C4-2B (cell line): ENCODE measurements around the gene SLC13A5.

Experiments used
- H3K27ac ChIP-seq: fragments of 450-650 bp; 2 replicates; pipeline ENCODE4 v1.5.1; 2017
- ZFX ChIP-seq: fragments of 450-650 bp; IDR thresholded peaks from 2 replicates; pipeline ENCODE4 v1.6.1; 2017
- TF ChIP-seq, protein P1 (sequence below): fragments of 450-650 bp; conservative IDR thresholded peaks from 2 replicates; pipeline ENCODE4 v1.5.1; 2017; ENCODE audit warnings: mild to moderate bottlenecking

The SLC13A5 gene

DNA sequence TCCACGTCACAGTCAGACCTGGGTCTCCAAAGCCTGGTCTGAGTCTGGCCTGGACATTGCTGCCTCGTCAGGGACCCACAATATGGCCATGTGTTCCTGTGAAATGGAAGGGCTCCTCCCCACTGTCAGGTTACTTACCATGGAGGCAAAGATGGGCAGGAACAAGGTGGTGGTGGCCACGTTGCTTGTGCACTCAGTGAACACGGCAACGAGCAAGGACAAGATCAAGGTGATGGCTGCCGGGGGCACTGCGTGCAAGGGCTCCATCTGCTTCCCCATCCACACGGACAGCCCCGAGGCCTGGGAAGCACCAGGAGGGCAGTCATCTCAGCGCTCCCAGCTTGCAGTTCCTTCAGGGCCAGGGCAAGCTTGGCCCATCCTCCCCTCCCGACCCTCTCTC is 22.5 kb downstream of the SLC13A5 start:
- TF ChIP-seq ZFX, result no peak
- TF ChIP-seq, protein P1, sequence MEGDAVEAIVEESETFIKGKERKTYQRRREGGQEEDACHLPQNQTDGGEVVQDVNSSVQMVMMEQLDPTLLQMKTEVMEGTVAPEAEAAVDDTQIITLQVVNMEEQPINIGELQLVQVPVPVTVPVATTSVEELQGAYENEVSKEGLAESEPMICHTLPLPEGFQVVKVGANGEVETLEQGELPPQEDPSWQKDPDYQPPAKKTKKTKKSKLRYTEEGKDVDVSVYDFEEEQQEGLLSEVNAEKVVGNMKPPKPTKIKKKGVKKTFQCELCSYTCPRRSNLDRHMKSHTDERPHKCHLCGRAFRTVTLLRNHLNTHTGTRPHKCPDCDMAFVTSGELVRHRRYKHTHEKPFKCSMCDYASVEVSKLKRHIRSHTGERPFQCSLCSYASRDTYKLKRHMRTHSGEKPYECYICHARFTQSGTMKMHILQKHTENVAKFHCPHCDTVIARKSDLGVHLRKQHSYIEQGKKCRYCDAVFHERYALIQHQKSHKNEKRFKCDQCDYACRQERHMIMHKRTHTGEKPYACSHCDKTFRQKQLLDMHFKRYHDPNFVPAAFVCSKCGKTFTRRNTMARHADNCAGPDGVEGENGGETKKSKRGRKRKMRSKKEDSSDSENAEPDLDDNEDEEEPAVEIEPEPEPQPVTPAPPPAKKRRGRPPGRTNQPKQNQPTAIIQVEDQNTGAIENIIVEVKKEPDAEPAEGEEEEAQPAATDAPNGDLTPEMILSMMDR, result no peak
- H3K27ac ChIP-seq, result no peak overlapping the region

DNA sequence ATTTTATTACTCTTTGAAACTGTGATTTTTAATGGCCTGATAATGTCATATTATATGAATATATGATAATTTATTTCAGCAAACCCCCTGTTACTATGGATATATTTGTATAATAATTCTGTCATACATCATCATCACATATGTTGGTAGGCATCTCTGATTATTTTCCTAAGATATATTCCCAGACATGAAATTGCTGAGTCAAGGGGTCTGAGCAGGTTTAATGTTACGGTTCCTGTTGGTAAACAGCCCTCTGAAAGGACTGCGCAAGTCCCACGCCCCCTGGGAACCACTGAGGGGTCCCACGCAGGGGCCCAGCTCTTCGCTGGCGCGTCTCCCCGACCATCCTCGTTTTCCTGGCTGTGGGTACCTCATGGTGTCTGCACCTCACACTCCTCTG is 24.2 kb downstream of the SLC13A5 start:
- TF ChIP-seq ZFX, result no peak
- TF ChIP-seq, protein P1, result no peak
- no peak overlapping the region for H3K27ac ChIP-seq

DNA sequence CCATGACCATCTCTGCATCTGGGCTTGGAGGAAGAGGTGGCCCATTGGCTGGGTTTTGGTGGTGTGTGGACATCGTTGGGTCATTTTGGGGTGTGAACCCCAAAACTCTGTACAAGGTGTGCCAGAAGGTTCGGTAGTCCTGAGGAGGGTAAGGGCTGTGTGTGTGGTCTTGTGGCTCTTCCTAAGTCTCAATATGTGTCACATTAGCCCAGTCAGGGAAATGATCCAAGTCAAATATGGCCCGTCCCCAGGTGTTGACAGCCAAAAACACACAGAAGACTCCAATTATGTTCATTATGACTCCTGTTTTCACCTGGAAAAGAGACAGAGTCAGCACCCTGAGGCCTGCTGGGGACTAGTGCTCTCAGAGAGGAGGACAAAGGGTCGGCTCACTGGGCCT is 27.1 kb downstream of the SLC13A5 start:
- no peak overlapping the region for H3K27ac ChIP-seq
- TF ChIP-seq, protein P1, result no peak
- TF ChIP-seq ZFX, result no peak

DNA sequence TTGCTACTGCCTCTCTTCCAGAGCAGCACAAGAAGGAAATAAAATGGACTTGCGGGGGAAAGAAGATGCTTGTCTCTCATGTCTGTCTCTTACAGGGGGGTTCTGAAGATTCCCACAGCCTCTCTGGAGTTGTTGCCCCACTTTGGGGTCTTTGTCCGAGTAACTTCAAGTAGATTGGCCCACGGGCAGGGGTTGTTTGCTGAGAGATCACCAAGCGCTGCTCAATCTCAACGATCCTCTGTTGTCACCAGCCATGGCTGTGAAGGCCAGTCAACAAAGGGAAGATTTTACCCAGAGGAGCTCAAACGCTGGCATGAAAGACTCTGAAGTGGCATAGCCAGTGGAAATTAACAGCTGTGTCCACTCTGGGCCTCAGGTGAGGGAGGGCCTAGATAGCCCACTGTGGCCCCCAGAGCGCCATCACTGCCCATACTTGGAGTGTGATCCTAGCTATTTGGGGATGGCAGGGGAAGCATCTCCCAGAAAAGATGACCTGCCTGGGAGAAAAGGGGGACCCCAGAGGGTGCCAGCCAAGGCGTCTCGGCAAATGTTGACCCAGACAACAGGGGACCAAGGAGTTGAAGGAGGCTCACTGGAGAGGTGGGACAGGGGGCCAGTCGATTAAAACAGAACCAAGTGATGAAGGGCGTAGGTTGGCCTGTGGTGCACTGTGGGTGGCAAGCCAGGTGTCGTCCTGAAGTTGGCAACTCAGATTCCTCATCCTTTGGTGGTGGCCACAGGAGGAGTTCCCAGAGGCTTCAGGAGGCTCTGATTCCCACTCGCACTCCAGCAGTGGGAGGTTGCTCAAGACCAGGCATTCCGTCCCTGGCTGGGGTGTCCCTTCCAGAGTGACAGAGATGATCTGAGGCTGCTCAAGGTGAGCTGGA is 28.0 kb downstream of the SLC13A5 start:
- TF ChIP-seq ZFX, result no peak
- TF ChIP-seq, protein P1, result no peak
- no peak overlapping the region for H3K27ac ChIP-seq

DNA sequence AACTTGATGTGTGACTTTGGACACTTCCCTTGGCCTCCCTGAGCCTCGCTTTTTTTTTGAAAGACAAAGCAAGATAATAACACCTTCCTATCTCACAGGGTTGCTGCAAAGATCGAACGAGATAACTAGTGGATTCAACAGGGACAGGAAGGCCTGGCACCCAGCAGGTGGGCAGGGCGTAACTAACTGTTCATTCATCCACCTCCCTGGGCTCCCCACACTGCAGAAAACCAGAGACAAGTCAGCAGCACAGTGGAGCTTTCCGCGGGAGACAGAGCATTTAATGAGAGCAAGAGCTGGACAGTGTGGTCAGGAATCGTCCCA is 28.7 kb downstream of the SLC13A5 start:
- TF ChIP-seq ZFX, result no peak
- TF ChIP-seq, protein P1, result no peak
- no peak overlapping the region for H3K27ac ChIP-seq

- TF ChIP-seq ZFX, result no peak
- TF ChIP-seq, protein P1, result no peak
- H3K27ac ChIP-seq, result peak overlapping the region; percentile 36
Measured at GRCh38 chr17:6683730-6684459, 29.3 kb downstream of the SLC13A5 start.

DNA sequence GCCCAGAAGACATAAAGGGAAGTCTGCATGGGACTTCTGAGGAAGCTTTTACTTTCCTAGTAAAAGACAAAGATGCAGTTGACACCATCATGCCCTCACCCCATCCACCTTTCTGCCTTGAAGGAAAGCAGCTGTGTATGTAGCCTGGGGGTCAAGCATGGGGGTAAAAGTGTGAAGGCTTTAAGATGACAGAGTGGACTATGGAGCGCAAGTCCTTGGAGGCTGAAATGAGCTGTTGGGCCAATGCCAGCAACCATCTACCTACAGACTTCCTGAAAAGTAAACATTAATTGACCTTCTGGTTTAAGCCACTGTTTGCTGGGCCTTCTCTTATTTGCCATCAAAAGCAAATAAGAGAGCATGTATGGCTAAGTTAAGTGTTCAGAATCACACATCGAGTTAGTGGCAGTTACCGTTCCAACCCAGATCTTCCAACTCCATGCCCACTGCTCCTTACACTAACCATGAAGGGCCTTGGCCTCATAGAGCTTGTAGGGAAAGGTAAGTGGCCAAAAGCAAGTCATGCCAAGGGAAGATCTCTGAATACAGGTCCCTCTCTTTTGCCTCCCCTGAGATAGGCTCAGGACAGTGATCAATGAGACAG is 30.0 kb downstream of the SLC13A5 start:
- TF ChIP-seq, protein P1, result no peak
- TF ChIP-seq ZFX, result no peak
- peak overlapping the region; percentile 36 for H3K27ac ChIP-seq
